ENCODE data around the gene ARFGAP1. TPM values are rescaled to one million over a fixed set of nuclear protein-coding genes. Genes with fewer than 3 reads are reported as not detected.

The ARFGAP1 gene
- total and polyA plus RNA-seq, 2 of the 8 experiments (the other 6 are each of a cell fraction or from before 2014, with no cell fraction given), result 93.7 to 100 TPM

GRCh38 chr20:63329331-63330083 is 56.9 kb downstream of the ARFGAP1 start:
- POLR2A ChIA-PET (ENCODE audit: partially characterized antibody), result interaction anchor here (1.2 kb wide), 1 partner anchor 36 kb away, joined by 3 read pairs; no protein-coding TSS in a partner anchor
- CTCF ChIA-PET (ENCODE audit: partially characterized antibody), result interaction anchor here (0.6 to 5.9 kb wide), 13 partner anchors 11 to 165 kb away, joined by 3 to 43 read pairs (median 4); no protein-coding TSS in a partner anchor
- H3K14ac ChIP-seq (ENCODE audit: insufficient read length), result no peak overlapping the region
- H2AK5ac ChIP-seq (ENCODE audit: low read depth, low read length), result no peak overlapping the region
- H3K9ac ChIP-seq (replicated peaks in 1 of 4; ENCODE audit: extremely low read depth in 1 of 4, low read depth in 3 of 4, low read length in 3 of 4), result no peak overlapping the region
- no peak overlapping the region for H3K56ac ChIP-seq (replicated peaks; ENCODE audit: insufficient read length, low read depth, low read length)
- no peaks in the 10 kb centered on the region for H3K23me2 ChIP-seq (ENCODE audit: low read depth, low read length)
- H3K9me3 ChIP-seq (ENCODE audit: insufficient read depth in 2 of 2, low read depth in 1 of 2, low read length in 1 of 2), result peaks cover 6 to 20% of the 10 kb centered on the region in 2 experiments; a peak in 3 of 4 replicates
- H3K79me1 ChIP-seq (ENCODE audit: low read depth, low read length), result no peaks in the 10 kb centered on the region
- H3K4me3 ChIP-seq (ENCODE audit: extremely low read depth in 1 of 4, insufficient read depth in 2 of 4, low read depth in 3 of 4, low read length in 4 of 4), result no peak overlapping the region
- H4K20me1 ChIP-seq (replicated peaks in 1 of 2; ENCODE audit: control insufficient read depth in 1 of 2, insufficient read depth in 2 of 2, low read length in 2 of 2), result no peaks in the 10 kb centered on the region
- no peak overlapping the region for H3K4ac ChIP-seq (replicated peaks; ENCODE audit: insufficient read length, low read depth, low read length)
- WGBS, 2 experiments (ENCODE audit: extremely low coverage in 1 of 2, insufficient coverage in 1 of 2, insufficient read length in 1 of 2, insufficient replicate concordance in 2 of 2, low coverage in 1 of 2, low lambda C conversion rate in 2 of 2, missing lambda C conversion rate in 1 of 2), result 83% methylated on average over 15 of the region's 18 CpGs; no CpG with 5 or more reads in 1 of the 2 experiments
- H3K18ac ChIP-seq (ENCODE audit: extremely low read depth, low read length), result no peak overlapping the region
- DNase-seq (ENCODE audit: low read depth in 1 of 2, low spot score in 2 of 2) (no peak), FAIRE-seq (no peak)
- H3K36me3 ChIP-seq (ENCODE audit: control insufficient read depth in 2 of 4, insufficient read depth in 4 of 4, low read length in 3 of 4), result no peaks in the 10 kb centered on the region
- H2BK20ac ChIP-seq (ENCODE audit: low read length), result no peak overlapping the region
- H3K79me2 ChIP-seq (ENCODE audit: control insufficient read depth in 1 of 2, insufficient read depth in 2 of 2, low read length in 2 of 2), result no peaks in the 10 kb centered on the region
- H2BK120ac ChIP-seq (replicated peaks; ENCODE audit: low read depth, low read length), result no peak overlapping the region
- peaks cover 0 to 5% (median 1%) of the 10 kb centered on the region in 4 experiments; a peak in 3 of 7 replicates for H3K4me1 ChIP-seq (replicated peaks in 1 of 4; ENCODE audit: control insufficient read depth in 3 of 4, insufficient read depth in 4 of 4, low read length in 3 of 4)
- no peak overlapping the region for H4K8ac ChIP-seq (ENCODE audit: extremely low read depth, insufficient read depth, low read length)
- H3K4me2 ChIP-seq (ENCODE audit: insufficient read depth in 1 of 2, low read depth in 2 of 2, low read length in 2 of 2), result no peak overlapping the region
- no peak overlapping the region for H2AFZ ChIP-seq (ENCODE audit: low read length)
- no peak overlapping the region for H2BK15ac ChIP-seq (ENCODE audit: low read length)
- H3K27ac ChIP-seq (ENCODE audit: low read depth, low read length), result no peak overlapping the region
- no peak overlapping the region for H2BK12ac ChIP-seq (ENCODE audit: low read depth, low read length)
- no peak overlapping the region for H4K5ac ChIP-seq (ENCODE audit: insufficient read length, low read depth, low read length)
- TF ChIP-seq SAP30 (IDR thresholded peaks at IDR 0.05; ENCODE audit: insufficient read depth, insufficient replicate concordance, low read length), result no peak
- TF ChIP-seq SUZ12 (IDR thresholded peaks at IDR 0.05; ENCODE audit: low read length), result no peak
- no peak for TF ChIP-seq HDAC6 (IDR thresholded peaks at IDR 0.05; ENCODE audit: low read depth, low read length)
- TF ChIP-seq HDAC2 (IDR thresholded peaks at IDR 0.05; ENCODE audit: borderline replicate concordance in 1 of 2, low read depth in 2 of 2, low read length in 2 of 2), result no peak
- no peak for TF ChIP-seq JUN (IDR thresholded peaks at IDR 0.05; ENCODE audit: low read depth, low read length)
- no peak for TF ChIP-seq NANOG (IDR thresholded peaks at IDR 0.05; ENCODE audit: insufficient read depth, low read depth, low read length, poor library complexity, severe bottlenecking)
- H4K91ac ChIP-seq (replicated peaks; ENCODE audit: insufficient read length, low read length), result no peak overlapping the region
- H2BK5ac ChIP-seq (ENCODE audit: low read depth, low read length), result no peak overlapping the region
- H3K23ac ChIP-seq (ENCODE audit: insufficient read length), result no peak overlapping the region
- no peaks in the 10 kb centered on the region for H3K27me3 ChIP-seq (replicated peaks in 1 of 4; ENCODE audit: control insufficient read depth in 3 of 4, extremely low read depth in 1 of 4, insufficient read depth in 3 of 4, low read length in 3 of 4)
